Epithelial cell of esophagus (primary cell): ENCODE results near the gene TPCN2.

Source experiments
- DNase-seq: peaks from one replicate; pipeline ENCODE4 v3.0.0; 2010; ENCODE audit warnings: low read depth
- H3K4me3 ChIP-seq: 2 replicates; pipeline ENCODE4 v1.5.1; 2011; ENCODE audit warnings: mild to moderate bottlenecking, low read length, control low read depth
- TF ChIP-seq, protein P1 (sequence below): IDR thresholded peaks from 2 replicates; pipeline ENCODE4 v1.5.1; 2011; ENCODE audit warnings: low read depth, mild to moderate bottlenecking, low read length, control low read depth, inconsistent platforms; ENCODE audit not compliant: insufficient read depth; ENCODE audit errors: missing control alignments

The TPCN2 gene

DNA sequence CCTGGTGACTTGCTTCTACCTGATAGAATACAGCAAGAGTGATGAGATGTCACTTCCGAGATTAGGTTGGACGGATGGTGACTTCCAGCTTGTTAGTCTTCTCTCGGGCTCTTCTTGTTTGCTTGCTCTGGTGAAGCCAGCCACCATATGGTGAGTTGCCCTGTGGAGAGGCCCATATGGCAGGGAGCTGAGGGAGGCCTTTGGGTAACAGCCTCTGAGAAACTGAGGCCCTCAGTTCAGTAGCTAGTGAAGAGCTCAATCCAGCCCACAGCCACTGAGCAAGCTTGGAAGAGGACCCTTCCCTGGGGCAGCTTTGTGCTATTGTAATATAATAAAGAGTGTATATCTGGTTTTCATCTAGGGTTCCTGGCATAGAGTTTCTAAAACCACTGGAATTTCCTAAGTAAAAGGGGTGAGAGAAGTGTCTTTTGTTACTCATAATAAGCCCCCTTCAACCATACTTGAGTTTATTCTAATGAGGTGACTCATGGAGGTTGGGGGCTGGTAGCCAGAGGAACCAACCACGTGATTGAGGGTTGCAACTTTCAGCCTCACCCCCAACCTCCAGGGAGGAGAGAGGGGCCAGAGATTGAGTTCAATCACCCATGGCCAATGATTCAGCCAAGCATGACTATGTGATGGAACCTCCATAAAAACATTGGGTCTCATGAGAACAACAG, 8.0 kb upstream of the TPCN2 start:
- no peak for DNase-seq
- no peak overlapping the region for H3K4me3 ChIP-seq
- TF ChIP-seq, protein P1, sequence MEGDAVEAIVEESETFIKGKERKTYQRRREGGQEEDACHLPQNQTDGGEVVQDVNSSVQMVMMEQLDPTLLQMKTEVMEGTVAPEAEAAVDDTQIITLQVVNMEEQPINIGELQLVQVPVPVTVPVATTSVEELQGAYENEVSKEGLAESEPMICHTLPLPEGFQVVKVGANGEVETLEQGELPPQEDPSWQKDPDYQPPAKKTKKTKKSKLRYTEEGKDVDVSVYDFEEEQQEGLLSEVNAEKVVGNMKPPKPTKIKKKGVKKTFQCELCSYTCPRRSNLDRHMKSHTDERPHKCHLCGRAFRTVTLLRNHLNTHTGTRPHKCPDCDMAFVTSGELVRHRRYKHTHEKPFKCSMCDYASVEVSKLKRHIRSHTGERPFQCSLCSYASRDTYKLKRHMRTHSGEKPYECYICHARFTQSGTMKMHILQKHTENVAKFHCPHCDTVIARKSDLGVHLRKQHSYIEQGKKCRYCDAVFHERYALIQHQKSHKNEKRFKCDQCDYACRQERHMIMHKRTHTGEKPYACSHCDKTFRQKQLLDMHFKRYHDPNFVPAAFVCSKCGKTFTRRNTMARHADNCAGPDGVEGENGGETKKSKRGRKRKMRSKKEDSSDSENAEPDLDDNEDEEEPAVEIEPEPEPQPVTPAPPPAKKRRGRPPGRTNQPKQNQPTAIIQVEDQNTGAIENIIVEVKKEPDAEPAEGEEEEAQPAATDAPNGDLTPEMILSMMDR, result no peak

DNA sequence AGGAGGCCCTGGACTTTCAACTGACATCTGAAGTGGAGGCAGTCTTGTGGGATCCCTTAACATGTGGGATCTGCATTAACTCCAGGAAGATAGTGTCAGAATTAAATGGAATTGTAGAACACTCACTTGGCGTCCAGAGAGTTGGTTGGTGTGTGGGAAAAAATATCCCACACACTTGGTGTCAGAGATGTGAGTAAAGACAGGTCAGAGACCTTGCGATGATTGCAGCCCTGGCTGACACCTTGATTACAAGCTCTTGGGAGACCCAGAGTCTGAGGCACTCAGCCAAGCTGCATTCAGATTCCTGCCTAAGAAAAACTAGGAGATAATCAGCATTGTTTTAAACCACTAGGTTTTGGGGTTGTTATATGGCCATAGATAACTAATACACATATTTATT, 7.2 kb upstream of the TPCN2 start:
- TF ChIP-seq, protein P1, result no peak
- H3K4me3 ChIP-seq, result no peak overlapping the region
- no peak for DNase-seq

DNA sequence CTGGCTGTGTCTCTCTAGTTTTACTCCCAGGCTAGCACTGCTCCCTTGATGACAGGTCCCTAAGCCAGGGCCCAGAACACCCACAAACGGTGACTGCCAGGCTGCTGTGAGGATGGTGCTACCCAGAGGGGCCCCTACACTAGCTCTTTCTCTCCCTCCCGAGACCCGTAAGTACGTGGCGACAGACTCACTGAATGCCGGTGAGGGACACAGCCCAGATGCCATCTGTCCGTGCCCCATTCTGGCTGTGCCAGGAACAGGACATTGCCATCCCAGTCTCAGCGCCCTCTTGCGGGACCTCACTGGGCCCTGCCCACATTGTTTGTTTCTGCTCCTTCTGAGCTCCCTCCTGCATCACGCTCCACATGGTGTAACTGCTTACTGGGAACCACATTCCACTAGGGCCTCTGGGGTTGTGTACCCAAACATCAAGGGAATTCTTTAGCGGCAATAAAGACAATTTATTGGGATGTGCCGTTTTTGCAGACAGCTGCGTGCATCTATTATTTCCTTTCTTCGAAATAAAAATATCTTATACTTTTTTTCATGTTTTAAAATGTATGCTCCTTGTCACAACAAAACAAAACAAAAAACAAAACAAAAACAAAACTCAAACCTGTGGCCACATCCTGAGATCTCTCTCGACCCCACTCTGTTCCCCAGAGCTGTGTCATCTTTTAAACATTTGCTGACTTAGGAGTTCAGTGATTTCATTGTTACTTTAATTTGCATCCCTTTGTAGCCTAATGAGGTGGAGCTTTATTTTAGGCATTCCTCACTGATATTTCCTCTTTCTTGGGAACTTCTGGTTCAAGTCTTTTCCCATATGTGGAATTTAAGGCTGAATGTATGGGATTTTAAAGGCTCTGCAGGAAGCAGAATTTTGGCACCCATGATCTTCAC, 4.4 kb upstream of the TPCN2 start:
- TF ChIP-seq, protein P1, result peak; percentile 73
- H3K4me3 ChIP-seq, result no peak overlapping the region
- DNase-seq, result peak; percentile 72

GRCh38 chr11:69048031-69048693, 570 bp upstream of the TPCN2 start:
- no peak for DNase-seq
- H3K4me3 ChIP-seq, result no peak overlapping the region
- TF ChIP-seq, protein P1, result no peak

- H3K4me3 ChIP-seq, result peak overlapping the region; percentile 76
- no peak for DNase-seq
- TF ChIP-seq, protein P1, result no peak
Measured at GRCh38 chr11:69049490-69049867, 747 bp downstream of the TPCN2 start.

GRCh38 chr11:69050592-69051380, 2.1 kb downstream of the TPCN2 start:
- DNase-seq, result no peak
- TF ChIP-seq, protein P1, result no peak
- H3K4me3 ChIP-seq, result no peak overlapping the region
